Measurements from ENCODE around the gene SDK1. TPM values are rescaled to one million over a fixed set of nuclear protein-coding genes. Genes with fewer than 3 reads are reported as not detected.
A peak's percentile ranks its signal among the peaks of the same experiment; 100 is the strongest.

The SDK1 gene
- total RNA-seq, 2 experiments from 2014 or later: 0.19 to 0.36 TPM

DNA sequence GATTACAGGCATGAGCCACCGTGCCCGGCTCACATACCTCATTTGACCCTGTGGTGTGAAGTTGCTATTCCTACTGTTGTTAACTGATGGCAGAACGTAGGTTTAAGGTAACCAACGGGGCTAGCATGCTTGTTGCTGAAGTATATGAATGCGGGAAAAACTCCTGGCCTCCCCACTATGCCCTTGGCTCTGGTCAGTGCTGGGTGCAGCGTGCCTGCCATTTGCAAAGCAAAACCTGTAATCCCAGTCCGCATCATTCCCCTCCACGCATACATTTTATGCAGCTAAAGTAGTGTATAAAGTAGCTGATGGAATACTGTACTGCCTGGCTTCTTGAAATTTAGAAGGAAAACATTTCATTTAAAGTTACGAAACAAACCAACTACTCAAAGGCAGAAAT is 273.3 kb downstream of the SDK1 start:
- no peak overlapping the region for H3K4me3 ChIP-seq (ENCODE audit: low read depth, low read length, poor library complexity, severe bottlenecking)
- no peak for DNase-seq (ENCODE audit: low spot score)
- intact Hi-C loops (cut with micrococcal nuclease; ENCODE audit: unreplicated experiment): no loop called here
- H4K20me1 ChIP-seq (ENCODE audit: insufficient read depth, low read length): no peaks in the 10 kb centered on the region
- H3K4me2 ChIP-seq (ENCODE audit: low read length): no peak overlapping the region
- TF ChIP-seq, protein P1, sequence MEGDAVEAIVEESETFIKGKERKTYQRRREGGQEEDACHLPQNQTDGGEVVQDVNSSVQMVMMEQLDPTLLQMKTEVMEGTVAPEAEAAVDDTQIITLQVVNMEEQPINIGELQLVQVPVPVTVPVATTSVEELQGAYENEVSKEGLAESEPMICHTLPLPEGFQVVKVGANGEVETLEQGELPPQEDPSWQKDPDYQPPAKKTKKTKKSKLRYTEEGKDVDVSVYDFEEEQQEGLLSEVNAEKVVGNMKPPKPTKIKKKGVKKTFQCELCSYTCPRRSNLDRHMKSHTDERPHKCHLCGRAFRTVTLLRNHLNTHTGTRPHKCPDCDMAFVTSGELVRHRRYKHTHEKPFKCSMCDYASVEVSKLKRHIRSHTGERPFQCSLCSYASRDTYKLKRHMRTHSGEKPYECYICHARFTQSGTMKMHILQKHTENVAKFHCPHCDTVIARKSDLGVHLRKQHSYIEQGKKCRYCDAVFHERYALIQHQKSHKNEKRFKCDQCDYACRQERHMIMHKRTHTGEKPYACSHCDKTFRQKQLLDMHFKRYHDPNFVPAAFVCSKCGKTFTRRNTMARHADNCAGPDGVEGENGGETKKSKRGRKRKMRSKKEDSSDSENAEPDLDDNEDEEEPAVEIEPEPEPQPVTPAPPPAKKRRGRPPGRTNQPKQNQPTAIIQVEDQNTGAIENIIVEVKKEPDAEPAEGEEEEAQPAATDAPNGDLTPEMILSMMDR (conservative IDR thresholded peaks at IDR 0.05; ENCODE audit: low read length): no peak
- TF ChIP-seq EZH2phosphoT487 (IDR thresholded peaks at IDR 0.05; ENCODE audit: borderline replicate concordance, low read depth, low read length): no peak
- H2AFZ ChIP-seq (ENCODE audit: low read length): no peak overlapping the region
- ChIA-PET CTCF (ENCODE audit: unreplicated experiment) (no interaction called here), POLR2A (interaction anchor here (0.6 kb wide), 2 partner anchors 758 to 783 kb away, joined by 3 read pairs; no protein-coding TSS in a partner anchor)
- no peaks in the 10 kb centered on the region for H3K9me2 ChIP-seq (ENCODE audit: insufficient read depth, low read length)
- no peaks in the 10 kb centered on the region for H3K36me3 ChIP-seq (ENCODE audit: insufficient read depth, low read length)
- 0 out of 2 replicates have a peak, but pooled peaks cover 10% of the 10 kb centered on the region for H3K9me3 ChIP-seq (ENCODE audit: low read length)
- BruUV-seq (replicated peaks): no TSS peak
- no peaks in the 10 kb centered on the region for H3K4me1 ChIP-seq (ENCODE audit: insufficient read depth, low read length, poor library complexity, severe bottlenecking)
- no peak overlapping the region for H3K27ac ChIP-seq (ENCODE audit: low read depth, low read length, poor library complexity, severe bottlenecking)
- no peaks in the 10 kb centered on the region for H3K79me2 ChIP-seq (ENCODE audit: insufficient read depth, low read depth, low read length)

GRCh38 chr7:3575753-3576531 is 274.9 kb downstream of the SDK1 start:
- H4K20me1 ChIP-seq (ENCODE audit: insufficient read depth, low read length): no peaks in the 10 kb centered on the region
- H2AFZ ChIP-seq (ENCODE audit: low read length): no peak overlapping the region
- H3K79me2 ChIP-seq (ENCODE audit: insufficient read depth, low read depth, low read length): no peaks in the 10 kb centered on the region
- ChIA-PET POLR2A (no interaction called here), CTCF (ENCODE audit: unreplicated experiment) (no interaction called here)
- no peaks in the 10 kb centered on the region for H3K4me1 ChIP-seq (ENCODE audit: insufficient read depth, low read length, poor library complexity, severe bottlenecking)
- intact Hi-C loops (cut with micrococcal nuclease; ENCODE audit: unreplicated experiment): no loop called here
- no TSS peak for BruUV-seq (replicated peaks)
- no peaks in the 10 kb centered on the region for H3K36me3 ChIP-seq (ENCODE audit: insufficient read depth, low read length)
- H3K9me2 ChIP-seq (ENCODE audit: insufficient read depth, low read length): no peaks in the 10 kb centered on the region
- no peak for TF ChIP-seq EZH2phosphoT487 (IDR thresholded peaks at IDR 0.05; ENCODE audit: borderline replicate concordance, low read depth, low read length)
- TF ChIP-seq, protein P1 (conservative IDR thresholded peaks at IDR 0.05; ENCODE audit: low read length): no peak
- H3K9me3 ChIP-seq (ENCODE audit: low read length): 0 out of 2 replicates have a peak, but pooled peaks cover 10% of the 10 kb centered on the region
- DNase-seq (ENCODE audit: low spot score): no peak
- no peak overlapping the region for H3K4me3 ChIP-seq (ENCODE audit: low read depth, low read length, poor library complexity, severe bottlenecking)
- no peak overlapping the region for H3K4me2 ChIP-seq (ENCODE audit: low read length)
- no peak overlapping the region for H3K27ac ChIP-seq (ENCODE audit: low read depth, low read length, poor library complexity, severe bottlenecking)

- Histone ChIP-seq H3K36me3 (ENCODE audit: insufficient read depth, low read length) (no peaks in the 10 kb centered on the region), H4K20me1 (ENCODE audit: insufficient read depth, low read length) (no peaks in the 10 kb centered on the region), H3K9me3 (ENCODE audit: low read length) (0 out of 2 replicates have a peak, but pooled peaks cover 10% of the 10 kb centered on the region), H3K27ac (ENCODE audit: low read depth, low read length, poor library complexity, severe bottlenecking) (no peak overlapping the region), H2AFZ (ENCODE audit: low read length) (no peak overlapping the region), H3K4me2 (ENCODE audit: low read length) (no peak overlapping the region), H3K4me3 (ENCODE audit: low read depth, low read length, poor library complexity, severe bottlenecking) (no peak overlapping the region), H3K4me1 (ENCODE audit: insufficient read depth, low read length, poor library complexity, severe bottlenecking) (no peaks in the 10 kb centered on the region), H3K79me2 (ENCODE audit: insufficient read depth, low read depth, low read length) (no peaks in the 10 kb centered on the region), H3K9me2 (ENCODE audit: insufficient read depth, low read length) (no peaks in the 10 kb centered on the region)
- intact Hi-C loops (cut with micrococcal nuclease; ENCODE audit: unreplicated experiment): no loop called here
- TF ChIP-seq EZH2phosphoT487 (IDR thresholded peaks at IDR 0.05; ENCODE audit: borderline replicate concordance, low read depth, low read length): no peak
- TF ChIP-seq, protein P1 (conservative IDR thresholded peaks at IDR 0.05; ENCODE audit: low read length): no peak
- DNase-seq (ENCODE audit: low spot score): peak; percentile 33
- no TSS peak for BruUV-seq (replicated peaks)
- ChIA-PET POLR2A (no interaction called here), CTCF (ENCODE audit: unreplicated experiment) (no interaction called here)
Observed at GRCh38 chr7:3578399-3578798, 277.3 kb downstream of the SDK1 start.

All from OCI-LY7 (cell line).